MCF 10A (cell line): ENCODE results near the gene MSI2. TPM values are rescaled to one million over a fixed set of nuclear protein-coding genes. Genes with fewer than 3 reads are reported as not detected.

Experiments
- BruUV-seq: library from RNA; stranded (reverse); fragments of 400-500 nt; replicated peaks from 2 replicates; lab custom pipeline; 2021; lab: Mats Ljungman, UMichigan
- CTCF ChIA-PET: fragments of 300-600 bp; sonication (Branson Sonifier 250); formaldehyde crosslinking; extraction: SDS; loops from one replicate; lab custom pipeline; 2021; ENCODE audit warnings: antibody characterized with exemption, inconsistent platforms; lab: Yijun Ruan, JAX
- POLR2A ChIA-PET: fragments of 300-600, 350-650 bp; sonication (Branson Sonifier 250); formaldehyde crosslinking; extraction: SDS; loops from one replicate; lab custom pipeline; 2020; ENCODE audit warnings: antibody characterized with exemption, inconsistent platforms; lab: Yijun Ruan, JAX
- DNase-seq: peaks from one replicate; pipeline ENCODE4 v3.0.0-alpha.2; 2018; ENCODE audit not compliant: unreplicated experiment
- H3K27ac Mint-ChIP-seq: one replicate; pipeline ENCODE4 v1.8.0; 2022; ENCODE audit warnings: mild to moderate bottlenecking, low read depth, mixed read lengths; ENCODE audit not compliant: unreplicated experiment
- H3K27me3 Mint-ChIP-seq: one replicate; pipeline ENCODE4 v1.8.0; 2022; ENCODE audit warnings: mixed read lengths; ENCODE audit not compliant: insufficient read depth, unreplicated experiment
- H3K36me3 Mint-ChIP-seq: one replicate; pipeline ENCODE4 v1.8.0; 2022; ENCODE audit warnings: mild to moderate bottlenecking, moderate library complexity, mixed read lengths; ENCODE audit not compliant: insufficient read depth, unreplicated experiment
- H3K4me1 Mint-ChIP-seq: one replicate; pipeline ENCODE4 v1.8.0; 2022; ENCODE audit warnings: mixed read lengths; ENCODE audit not compliant: insufficient read depth, unreplicated experiment
- H3K4me3 Mint-ChIP-seq: one replicate; pipeline ENCODE4 v1.8.0; 2022; ENCODE audit warnings: mild to moderate bottlenecking, moderate library complexity, mixed read lengths; ENCODE audit not compliant: unreplicated experiment
- H3K9me3 Mint-ChIP-seq: one replicate; pipeline ENCODE4 v1.8.0; 2022; ENCODE audit warnings: mixed read lengths; ENCODE audit not compliant: unreplicated experiment
- intact Hi-C: fragments of 100-400 bp; cut with micrococcal nuclease; formaldehyde crosslinking; loops from 2 replicates; pipeline ENCODE4 v1.14.1; 2022
- total RNA-seq: library from RNA; stranded (reverse); gene quantifications from 2 replicates; pipeline ENCODE4 v1.2.3, GENCODE V29; 2022
- TF ChIP-seq, protein P1 (sequence below): fragments of 200-600 bp; IDR thresholded peaks from one replicate; pipeline ENCODE4 v1.8.0; 2022; ENCODE audit warnings: antibody characterized with exemption, mild to moderate bottlenecking; ENCODE audit not compliant: unreplicated experiment

The MSI2 gene
- total RNA-seq, 1 experiment from 2014 or later: 60.6 TPM

DNA sequence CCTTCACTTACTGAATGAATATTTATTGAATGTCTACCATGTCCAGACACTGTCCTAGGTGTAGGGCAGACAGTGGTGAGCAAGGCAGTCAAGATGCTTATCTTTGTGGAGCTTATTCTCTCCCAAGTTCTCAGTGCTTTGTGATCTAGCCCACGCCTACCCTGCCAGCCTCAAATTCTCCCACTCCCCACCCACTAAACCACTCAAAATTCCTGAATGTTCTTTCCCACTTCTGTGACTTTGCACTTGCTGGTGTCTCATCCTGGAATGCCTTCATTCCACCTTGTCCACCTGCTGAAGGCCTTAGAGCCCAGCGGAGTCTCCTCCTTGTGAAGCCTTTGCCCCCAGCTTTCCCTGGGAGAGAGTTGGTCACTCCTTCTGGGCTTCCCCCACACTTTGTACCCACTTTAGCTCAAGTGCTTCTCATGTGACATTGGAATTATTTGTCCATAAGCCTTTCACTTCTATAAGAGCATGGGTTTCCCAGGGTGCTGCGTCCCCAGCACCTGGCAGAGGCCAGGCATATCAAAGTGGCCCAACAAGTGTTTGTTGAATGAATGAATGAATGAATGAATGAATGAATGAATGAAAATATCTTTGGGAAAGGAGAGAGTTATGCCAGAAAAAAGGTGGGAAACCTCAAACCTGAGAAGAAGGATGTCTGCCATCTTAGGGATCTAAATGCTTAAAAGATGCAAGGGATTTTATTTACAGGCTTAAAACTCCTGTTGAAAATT, 465.8 kb downstream of the MSI2 start:
- ChIA-PET CTCF (no interaction called here), POLR2A (no interaction called here)
- H3K9me3 Mint-ChIP-seq: no peaks in the 10 kb centered on the region
- H3K4me1 Mint-ChIP-seq: no peaks in the 10 kb centered on the region
- intact Hi-C loops: no loop called here
- H3K36me3 Mint-ChIP-seq: no peaks in the 10 kb centered on the region
- TF ChIP-seq, protein P1, sequence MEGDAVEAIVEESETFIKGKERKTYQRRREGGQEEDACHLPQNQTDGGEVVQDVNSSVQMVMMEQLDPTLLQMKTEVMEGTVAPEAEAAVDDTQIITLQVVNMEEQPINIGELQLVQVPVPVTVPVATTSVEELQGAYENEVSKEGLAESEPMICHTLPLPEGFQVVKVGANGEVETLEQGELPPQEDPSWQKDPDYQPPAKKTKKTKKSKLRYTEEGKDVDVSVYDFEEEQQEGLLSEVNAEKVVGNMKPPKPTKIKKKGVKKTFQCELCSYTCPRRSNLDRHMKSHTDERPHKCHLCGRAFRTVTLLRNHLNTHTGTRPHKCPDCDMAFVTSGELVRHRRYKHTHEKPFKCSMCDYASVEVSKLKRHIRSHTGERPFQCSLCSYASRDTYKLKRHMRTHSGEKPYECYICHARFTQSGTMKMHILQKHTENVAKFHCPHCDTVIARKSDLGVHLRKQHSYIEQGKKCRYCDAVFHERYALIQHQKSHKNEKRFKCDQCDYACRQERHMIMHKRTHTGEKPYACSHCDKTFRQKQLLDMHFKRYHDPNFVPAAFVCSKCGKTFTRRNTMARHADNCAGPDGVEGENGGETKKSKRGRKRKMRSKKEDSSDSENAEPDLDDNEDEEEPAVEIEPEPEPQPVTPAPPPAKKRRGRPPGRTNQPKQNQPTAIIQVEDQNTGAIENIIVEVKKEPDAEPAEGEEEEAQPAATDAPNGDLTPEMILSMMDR: no peak
- H3K4me3 Mint-ChIP-seq: no peak overlapping the region
- H3K27ac Mint-ChIP-seq: no peak overlapping the region
- no peak for DNase-seq
- peaks cover 24% of the 10 kb centered on the region for H3K27me3 Mint-ChIP-seq
- BruUV-seq: no TSS peak

DNA sequence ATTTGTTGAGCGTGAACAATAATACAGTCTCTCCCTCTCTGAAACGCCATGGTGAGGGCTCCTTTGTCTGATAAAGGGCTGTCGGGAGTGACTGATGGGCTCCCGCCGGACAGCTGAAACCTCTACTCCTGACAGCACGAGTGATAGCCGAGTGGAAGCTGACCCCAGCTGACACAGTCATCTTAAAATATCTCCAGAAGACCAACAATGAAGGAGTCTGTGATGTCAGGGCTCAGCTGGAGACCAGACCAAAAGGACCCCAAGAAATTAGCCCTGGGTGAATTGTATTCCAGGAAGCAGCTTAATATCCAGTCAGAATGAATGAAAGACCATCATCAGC, 466.4 kb downstream of the MSI2 start:
- no peaks in the 10 kb centered on the region for H3K9me3 Mint-ChIP-seq
- BruUV-seq: no TSS peak
- H3K27me3 Mint-ChIP-seq: peaks cover 19% of the 10 kb centered on the region
- TF ChIP-seq, protein P1: no peak
- H3K27ac Mint-ChIP-seq: no peak overlapping the region
- ChIA-PET CTCF (no interaction called here), POLR2A (no interaction called here)
- no peak for DNase-seq
- intact Hi-C loops: no loop called here
- no peaks in the 10 kb centered on the region for H3K4me1 Mint-ChIP-seq
- H3K4me3 Mint-ChIP-seq: no peak overlapping the region
- H3K36me3 Mint-ChIP-seq: no peaks in the 10 kb centered on the region

DNA sequence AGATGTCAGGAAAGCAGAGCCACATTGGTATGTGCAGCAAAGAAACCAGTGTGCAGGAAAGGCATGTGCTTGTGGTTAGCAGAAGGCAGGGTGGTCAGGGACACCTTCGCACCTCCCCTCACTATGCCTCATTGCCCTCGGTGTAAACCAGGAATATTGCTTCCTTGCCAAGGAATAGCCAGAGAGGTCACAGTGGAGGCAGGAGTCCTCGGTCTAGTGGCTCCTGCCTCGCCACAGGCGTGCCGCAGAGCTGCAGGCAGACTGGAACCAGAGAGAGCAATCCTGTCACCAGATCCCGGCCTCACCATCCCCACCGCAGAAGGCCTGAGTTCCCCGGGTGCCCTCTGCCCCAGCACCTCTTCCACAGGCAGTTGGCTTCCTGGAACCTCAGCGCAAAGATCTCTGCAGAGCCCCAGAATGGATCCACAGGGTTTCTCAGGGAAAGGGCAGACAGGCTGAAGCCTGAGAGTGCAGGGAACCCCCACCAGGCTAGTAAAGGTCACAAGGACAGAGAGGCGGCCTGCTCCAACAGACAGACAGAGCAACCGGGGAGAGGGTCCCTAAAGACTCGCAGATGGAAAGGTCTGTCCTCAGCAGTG, 467.2 kb downstream of the MSI2 start:
- Mint-ChIP-seq H3K4me1 (no peaks in the 10 kb centered on the region), H3K9me3 (no peaks in the 10 kb centered on the region), H3K4me3 (no peak overlapping the region), H3K27ac (no peak overlapping the region), H3K27me3 (peaks cover 19% of the 10 kb centered on the region), H3K36me3 (no peaks in the 10 kb centered on the region)
- ChIA-PET POLR2A (no interaction called here), CTCF (no interaction called here)
- BruUV-seq: no TSS peak
- DNase-seq: no peak
- TF ChIP-seq, protein P1: no peak
- intact Hi-C loops: no loop called here

DNA sequence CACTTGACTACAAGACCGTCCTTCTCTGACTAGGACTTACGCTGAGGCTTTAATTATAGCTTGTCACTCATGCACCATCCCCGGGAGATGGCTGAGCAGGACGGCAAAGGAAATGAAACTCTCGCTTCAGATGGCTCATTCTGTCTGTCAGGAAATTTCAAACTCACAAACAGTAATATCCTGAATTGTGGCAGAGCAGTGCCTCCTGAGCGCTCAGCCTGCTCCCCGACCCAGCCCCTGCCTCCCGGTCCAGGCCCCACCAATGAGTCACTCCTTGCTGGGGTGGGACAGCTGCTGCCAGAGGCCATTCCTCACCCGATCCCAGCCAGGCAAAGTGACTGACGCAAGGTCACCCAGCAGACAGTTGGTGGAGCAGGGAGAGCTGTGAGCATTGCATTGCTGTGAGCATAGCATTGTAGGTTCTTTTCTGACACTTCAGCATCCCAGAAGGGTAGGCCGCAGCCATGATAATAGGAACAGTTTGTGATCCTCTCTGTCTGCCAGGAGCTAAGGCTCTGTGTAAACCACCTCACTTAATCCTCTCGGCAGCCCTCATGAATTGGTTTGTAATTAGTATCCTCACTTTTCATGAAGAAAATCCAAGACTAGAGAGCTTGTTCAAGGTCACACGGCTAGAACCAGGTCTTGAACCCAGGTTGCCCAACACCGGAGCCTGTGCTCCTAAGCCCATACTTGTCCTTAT, 467.9 kb downstream of the MSI2 start:
- no peaks in the 10 kb centered on the region for H3K4me1 Mint-ChIP-seq

More for the DNA sequence above, 467.9 kb downstream of the MSI2 start:
- Mint-ChIP-seq H3K27me3 (peaks cover 19% of the 10 kb centered on the region), H3K27ac (no peak overlapping the region), H3K36me3 (no peaks in the 10 kb centered on the region), H3K9me3 (no peaks in the 10 kb centered on the region), H3K4me3 (no peak overlapping the region)
- CTCF ChIA-PET: interaction anchor here (0.6 to 1.5 kb wide), 2 partner anchors 15 to 644 kb away, joined by 3 to 6 read pairs; no protein-coding TSS in a partner anchor
- no TSS peak for BruUV-seq
- POLR2A ChIA-PET: no interaction called here
- DNase-seq: no peak
- intact Hi-C loops: no loop called here
- TF ChIP-seq, protein P1: no peak
